Smooth muscle cell (in vitro differentiated cells): ENCODE measurements around the gene FAM83F. TPM values are rescaled to one million over a fixed set of nuclear protein-coding genes. Genes with fewer than 3 reads are reported as not detected.
"Not testable (repeated sequence)": the region's sequence is repeated elsewhere in the genome, so short reads cannot be mapped to it uniquely, and the experiment has no call there.

Source experiments
- DNase-seq: peaks from one replicate; lab custom pipeline; 2025; ENCODE audit not compliant: unreplicated experiment; lab: John Stamatoyannopoulos, UW
- H2AFZ ChIP-seq: fragments of 200-600 bp; sonication (generic); 2 replicates; pipeline ENCODE4 v1.6.0; 2016; ENCODE audit warnings: antibody characterized with exemption, low read depth, mild to moderate bottlenecking
- H3F3A ChIP-seq: fragments of 200-600 bp; sonication (generic); 2 replicates; pipeline ENCODE4 v1.6.0; 2017; ENCODE audit warnings: antibody characterized with exemption, low read depth
- H3K27ac ChIP-seq: fragments of 200-600 bp; sonication (generic); 2 replicates; pipeline ENCODE4 v1.5.1; 2016; ENCODE audit warnings: low read depth, mild to moderate bottlenecking
- H3K27me3 ChIP-seq: fragments of 200-600 bp; sonication (generic); 2 replicates; pipeline ENCODE4 v1.6.1; 2016; ENCODE audit warnings: low read depth, mild to moderate bottlenecking
- H3K36me3 ChIP-seq: fragments of 200-600 bp; sonication (generic); 2 replicates; pipeline ENCODE4 v1.5.1; 2016; ENCODE audit warnings: low read depth
- H3K4me1 ChIP-seq: fragments of 200-600 bp; sonication (generic); 2 replicates; pipeline ENCODE4 v1.5.1; 2016; ENCODE audit warnings: low read depth
- H3K4me2 ChIP-seq: fragments of 200-600 bp; sonication (generic); 2 replicates; pipeline ENCODE4 v1.6.0; 2016; ENCODE audit warnings: mild to moderate bottlenecking
- H3K4me3 ChIP-seq: fragments of 200-600 bp; sonication (generic); 2 replicates; pipeline ENCODE4 v1.5.1; 2016; ENCODE audit warnings: mild to moderate bottlenecking
- H3K79me2 ChIP-seq: fragments of 200-600 bp; sonication (generic); 2 replicates; pipeline ENCODE4 v1.6.0; 2016; ENCODE audit warnings: low read depth, mild to moderate bottlenecking
- H3K9ac ChIP-seq: fragments of 200-600 bp; sonication (generic); 2 replicates; pipeline ENCODE4 v1.6.0; 2016; ENCODE audit warnings: low read depth
- H3K9me3 ChIP-seq: fragments of 200-600 bp; sonication (generic); replicated peaks from 2 replicates; pipeline ENCODE4 v1.5.1; 2016; ENCODE audit warnings: low read depth
- H4K20me1 ChIP-seq: fragments of 200-600 bp; sonication (generic); 2 replicates; pipeline ENCODE4 v1.6.0; 2016; ENCODE audit warnings: low read depth
- WGBS: methylation state at CpG from one replicate; pipeline ENCODE4 v1.1.7; 2016; ENCODE audit warnings: low lambda C conversion rate; 5-methylcytosine and 5-hydroxymethylcytosine counted together
- polyA plus RNA-seq: library from polyadenylated mRNA; unstranded; fragments of >200 nt; fragmentation: Nextera tagmentation; extraction: Ambion mirVana; gene quantifications from 2 replicates; pipeline ENCODE4 v1.2.1, GENCODE V29; 2016
- total RNA-seq: library from RNA; depleted of rRNA; stranded (reverse); fragments of >200 nt; gene quantifications from 2 replicates; pipeline ENCODE4 v1.2.3, GENCODE V29; 2014
- TF ChIP-seq, protein P1 (sequence below): fragments of 200-600 bp; sonication (generic); IDR thresholded peaks from 2 replicates; pipeline ENCODE4 v1.5.1; 2017; ENCODE audit warnings: borderline replicate concordance, mild to moderate bottlenecking, antibody characterized with exemption; ENCODE audit not compliant: insufficient read depth, poor library complexity, severe bottlenecking

The FAM83F gene
- total and polyA plus RNA-seq, 2 experiments from 2014 or later = 1.4 to 1.6 TPM

GRCh38 chr22:40024201-40025061 lies 29.7 kb downstream of the FAM83F start:
- Histone ChIP-seq H3K27ac (no peak overlapping the region), H3K4me1 (no peaks in the 10 kb centered on the region), H3K27me3 (no peaks in the 10 kb centered on the region), H3K9ac (no peak overlapping the region), H3K9me3 (no peaks in the 10 kb centered on the region), H4K20me1 (no peaks in the 10 kb centered on the region), H3K36me3 (no peaks in the 10 kb centered on the region), H3K4me2 (no peak overlapping the region), H2AFZ (no peak overlapping the region), H3K4me3 (no peak overlapping the region), H3F3A (no peaks in the 10 kb centered on the region), H3K79me2 (no peaks in the 10 kb centered on the region)
- DNase-seq = peak; percentile 9
- TF ChIP-seq, protein P1, sequence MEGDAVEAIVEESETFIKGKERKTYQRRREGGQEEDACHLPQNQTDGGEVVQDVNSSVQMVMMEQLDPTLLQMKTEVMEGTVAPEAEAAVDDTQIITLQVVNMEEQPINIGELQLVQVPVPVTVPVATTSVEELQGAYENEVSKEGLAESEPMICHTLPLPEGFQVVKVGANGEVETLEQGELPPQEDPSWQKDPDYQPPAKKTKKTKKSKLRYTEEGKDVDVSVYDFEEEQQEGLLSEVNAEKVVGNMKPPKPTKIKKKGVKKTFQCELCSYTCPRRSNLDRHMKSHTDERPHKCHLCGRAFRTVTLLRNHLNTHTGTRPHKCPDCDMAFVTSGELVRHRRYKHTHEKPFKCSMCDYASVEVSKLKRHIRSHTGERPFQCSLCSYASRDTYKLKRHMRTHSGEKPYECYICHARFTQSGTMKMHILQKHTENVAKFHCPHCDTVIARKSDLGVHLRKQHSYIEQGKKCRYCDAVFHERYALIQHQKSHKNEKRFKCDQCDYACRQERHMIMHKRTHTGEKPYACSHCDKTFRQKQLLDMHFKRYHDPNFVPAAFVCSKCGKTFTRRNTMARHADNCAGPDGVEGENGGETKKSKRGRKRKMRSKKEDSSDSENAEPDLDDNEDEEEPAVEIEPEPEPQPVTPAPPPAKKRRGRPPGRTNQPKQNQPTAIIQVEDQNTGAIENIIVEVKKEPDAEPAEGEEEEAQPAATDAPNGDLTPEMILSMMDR = peak; percentile 87
- WGBS = 47% methylated on average over 16 of the region's 16 CpGs

DNA sequence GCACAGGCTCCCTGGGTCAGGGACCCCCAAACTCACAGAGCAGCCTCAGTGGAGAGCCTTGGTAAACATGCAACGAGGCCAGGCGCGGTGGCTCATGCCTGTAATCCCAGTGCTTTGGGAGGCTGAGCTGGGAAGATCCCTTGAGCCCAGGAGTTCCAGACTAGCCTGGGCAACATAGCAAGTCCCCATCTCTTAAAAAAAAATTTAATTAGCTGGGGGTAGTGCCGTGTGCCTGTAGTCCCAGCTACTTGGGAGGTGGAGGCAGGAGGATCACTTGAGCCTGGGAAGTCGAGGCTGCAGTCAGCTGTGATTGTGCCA lies 30.3 kb downstream of the FAM83F start:
- not testable (repeated sequence) for H3F3A ChIP-seq, H3K36me3 ChIP-seq, H3K79me2 ChIP-seq, H3K4me1 ChIP-seq, H3K4me3 ChIP-seq, DNase-seq, H4K20me1 ChIP-seq, H2AFZ ChIP-seq, H3K4me2 ChIP-seq, H3K27me3 ChIP-seq, H3K9me3 ChIP-seq, H3K27ac ChIP-seq, H3K9ac ChIP-seq
- WGBS = 46% methylated on average over 5 of the region's 5 CpGs

DNA sequence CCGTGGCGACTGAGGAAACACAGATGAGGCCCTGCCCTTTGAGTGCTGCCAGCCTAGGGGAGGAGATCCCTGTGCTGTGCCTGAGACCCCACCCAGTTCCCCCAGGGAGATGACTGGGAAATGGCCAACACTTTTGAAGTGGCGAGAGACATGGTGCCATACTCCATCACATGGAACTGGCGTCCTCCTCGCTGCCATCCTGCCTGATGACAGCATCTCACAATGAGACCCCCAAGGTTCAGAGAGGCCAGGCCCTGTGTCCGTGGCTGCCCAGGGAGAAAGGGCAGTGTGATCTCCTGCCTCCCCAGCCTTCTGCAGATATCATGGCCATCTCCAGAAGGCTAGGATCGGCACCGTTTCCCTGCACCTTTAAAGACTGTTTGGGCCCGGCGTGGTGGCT lies 31.1 kb downstream of the FAM83F start:
- Histone ChIP-seq H3K9ac (no peak overlapping the region), H3K4me3 (no peak overlapping the region), H3F3A (no peaks in the 10 kb centered on the region), H3K9me3 (no peaks in the 10 kb centered on the region), H3K4me2 (no peak overlapping the region), H3K27me3 (no peaks in the 10 kb centered on the region), H3K4me1 (no peaks in the 10 kb centered on the region), H3K36me3 (no peaks in the 10 kb centered on the region), H2AFZ (no peak overlapping the region), H3K79me2 (no peaks in the 10 kb centered on the region), H4K20me1 (no peaks in the 10 kb centered on the region), H3K27ac (no peak overlapping the region)
- WGBS = 94% methylated on average over 10 of the region's 10 CpGs
- TF ChIP-seq, protein P1 = no peak
- DNase-seq = no peak

GRCh38 chr22:40026641-40027040 lies 31.9 kb downstream of the FAM83F start:
- Histone ChIP-seq H3K27me3 (no peaks in the 10 kb centered on the region), H3K4me2 (no peak overlapping the region), H3K9me3 (no peaks in the 10 kb centered on the region), H3F3A (no peaks in the 10 kb centered on the region), H4K20me1 (no peaks in the 10 kb centered on the region), H3K79me2 (no peaks in the 10 kb centered on the region), H3K27ac (no peak overlapping the region), H3K4me1 (no peaks in the 10 kb centered on the region), H3K4me3 (no peak overlapping the region), H3K9ac (no peak overlapping the region), H2AFZ (no peak overlapping the region), H3K36me3 (no peaks in the 10 kb centered on the region)
- DNase-seq = no peak
- 89% methylated on average over 7 of the region's 7 CpGs for WGBS
- TF ChIP-seq, protein P1 = no peak
